AG04450 (cell line): Measurements from ENCODE around the gene APBA2. TPM values are rescaled to one million over a fixed set of nuclear protein-coding genes. Genes with fewer than 3 reads are reported as not detected.

ENCODE experiments used
- CTCF ChIA-PET: fragments of 300-600, 350-600 bp; formaldehyde crosslinking; extraction: SDS; loops from one replicate; lab custom pipeline; 2022; ENCODE audit warnings: antibody characterized with exemption, inconsistent platforms; lab: Charles Lee
- POLR2A ChIA-PET: fragments of 350-600 bp; formaldehyde crosslinking; extraction: SDS; loops from one replicate; lab custom pipeline; 2021; ENCODE audit warnings: antibody characterized with exemption, inconsistent platforms; lab: Yijun Ruan, JAX
- DNase-seq: peaks from one replicate; pipeline ENCODE4 v3.0.0-alpha.2; 2011; ENCODE audit warnings: low read depth, low spot score
- H3K27ac ChIP-seq: one replicate; pipeline ENCODE4 v1.5.1; 2012; ENCODE audit warnings: low read depth, low read length, control low read depth
- H3K27me3 ChIP-seq: one replicate; pipeline ENCODE4 v1.6.0; 2012; ENCODE audit warnings: low read length; ENCODE audit not compliant: control insufficient read depth, insufficient read depth
- H3K4me3 ChIP-seq: 2 replicates; pipeline ENCODE4 v1.5.1; 2011; ENCODE audit warnings: mild to moderate bottlenecking, low read depth, low read length, control low read depth
- H3K9me3 ChIP-seq: 2 replicates; pipeline ENCODE4 v1.5.1; 2012; ENCODE audit warnings: low read length; ENCODE audit not compliant: control insufficient read depth, insufficient read depth
- CTCF ChIP-seq: IDR thresholded peaks from 2 replicates; pipeline ENCODE4 v1.5.1; 2011; ENCODE audit warnings: low read depth, low read length, control low read depth, inconsistent platforms
- polyA plus RNA-seq: library from polyadenylated mRNA; depleted of rRNA; stranded (reverse); fragments of >200 nt; gene quantifications from 2 replicates; pipeline ENCODE4 v1.2.3, GENCODE V29; 2011

Gene APBA2
- polyA plus RNA-seq, 1 experiment, result 18.9 TPM

GRCh38 chr15:29058903-29059539 lies 173.2 kb downstream of the APBA2 start:
- H3K27me3 ChIP-seq, result no peaks in the 10 kb centered on the region
- DNase-seq, result no peak
- CTCF ChIA-PET, result no interaction called here
- no peak overlapping the region for H3K4me3 ChIP-seq
- no peak overlapping the region for H3K27ac ChIP-seq
- POLR2A ChIA-PET, result no interaction called here
- peaks cover 5% of the 10 kb centered on the region; the same call in 1 of the 2 replicates for H3K9me3 ChIP-seq
- TF ChIP-seq CTCF, result no peak

GRCh38 chr15:29059871-29060640 lies 174.3 kb downstream of the APBA2 start:
- no peak overlapping the region for H3K27ac ChIP-seq
- ChIA-PET POLR2A (interaction anchor here (0.6 kb wide), 1 partner anchor 19 kb away, joined by 3 read pairs; no protein-coding TSS in a partner anchor), CTCF (interaction anchor here (0.7 kb wide), 1 partner anchor 44 kb away, joined by 3 read pairs; no protein-coding TSS in a partner anchor)
- no peak for DNase-seq
- H3K4me3 ChIP-seq, result no peak overlapping the region
- no peak for TF ChIP-seq CTCF
- no peaks in the 10 kb centered on the region for H3K27me3 ChIP-seq
- H3K9me3 ChIP-seq, result no peaks in the 10 kb centered on the region; the same call in 1 of the 2 replicates

GRCh38 chr15:29061746-29062145 lies 176.0 kb downstream of the APBA2 start:
- TF ChIP-seq CTCF, result no peak
- ChIA-PET CTCF (no interaction called here), POLR2A (no interaction called here)
- H3K4me3 ChIP-seq, result no peak overlapping the region
- H3K9me3 ChIP-seq, result no peaks in the 10 kb centered on the region; the same call in 1 of the 2 replicates
- H3K27ac ChIP-seq, result no peak overlapping the region
- H3K27me3 ChIP-seq, result no peaks in the 10 kb centered on the region
- DNase-seq, result no peak

- Histone ChIP-seq H3K9me3 (no peaks in the 10 kb centered on the region; the same call in 1 of the 2 replicates), H3K27ac (no peak overlapping the region), H3K4me3 (no peak overlapping the region), H3K27me3 (no peaks in the 10 kb centered on the region)
- no peak for DNase-seq
- TF ChIP-seq CTCF, result no peak
- POLR2A ChIA-PET, result no interaction called here
- CTCF ChIA-PET, result no interaction called here
Measured at GRCh38 chr15:29062179-29062591, 176.4 kb downstream of the APBA2 start.

- ChIA-PET CTCF (no interaction called here), POLR2A (no interaction called here)
- no peaks in the 10 kb centered on the region; the same call in 1 of the 2 replicates for H3K9me3 ChIP-seq
- DNase-seq, result no peak
- TF ChIP-seq CTCF, result no peak
- H3K4me3 ChIP-seq, result no peak overlapping the region
- no peak overlapping the region for H3K27ac ChIP-seq
- no peaks in the 10 kb centered on the region for H3K27me3 ChIP-seq
Measured at GRCh38 chr15:29062626-29063025, 176.9 kb downstream of the APBA2 start.
